Choroid plexus epithelial cell (primary cell): ENCODE data around the gene KCTD10.

Experiments used
- DNase-seq: peaks from one replicate; pipeline ENCODE4 v3.0.0-alpha.2; 2010; ENCODE audit warnings: low read depth
- H3K4me3 ChIP-seq: 2 replicates; pipeline ENCODE4 v1.5.1; 2011; ENCODE audit warnings: low read depth, mild to moderate bottlenecking, control low read depth, low read length, moderate library complexity
- TF ChIP-seq, protein P1 (sequence below): conservative IDR thresholded peaks from 2 replicates; pipeline ENCODE4 v1.5.1; 2011; ENCODE audit warnings: low read depth, mild to moderate bottlenecking, control low read depth, inconsistent platforms, low read length, moderate library complexity

KCTD10 gene

GRCh38 chr12:109504068-109504467 is 27.0 kb upstream of the KCTD10 start:
- H3K4me3 ChIP-seq, result no peak overlapping the region
- TF ChIP-seq, protein P1, sequence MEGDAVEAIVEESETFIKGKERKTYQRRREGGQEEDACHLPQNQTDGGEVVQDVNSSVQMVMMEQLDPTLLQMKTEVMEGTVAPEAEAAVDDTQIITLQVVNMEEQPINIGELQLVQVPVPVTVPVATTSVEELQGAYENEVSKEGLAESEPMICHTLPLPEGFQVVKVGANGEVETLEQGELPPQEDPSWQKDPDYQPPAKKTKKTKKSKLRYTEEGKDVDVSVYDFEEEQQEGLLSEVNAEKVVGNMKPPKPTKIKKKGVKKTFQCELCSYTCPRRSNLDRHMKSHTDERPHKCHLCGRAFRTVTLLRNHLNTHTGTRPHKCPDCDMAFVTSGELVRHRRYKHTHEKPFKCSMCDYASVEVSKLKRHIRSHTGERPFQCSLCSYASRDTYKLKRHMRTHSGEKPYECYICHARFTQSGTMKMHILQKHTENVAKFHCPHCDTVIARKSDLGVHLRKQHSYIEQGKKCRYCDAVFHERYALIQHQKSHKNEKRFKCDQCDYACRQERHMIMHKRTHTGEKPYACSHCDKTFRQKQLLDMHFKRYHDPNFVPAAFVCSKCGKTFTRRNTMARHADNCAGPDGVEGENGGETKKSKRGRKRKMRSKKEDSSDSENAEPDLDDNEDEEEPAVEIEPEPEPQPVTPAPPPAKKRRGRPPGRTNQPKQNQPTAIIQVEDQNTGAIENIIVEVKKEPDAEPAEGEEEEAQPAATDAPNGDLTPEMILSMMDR, result no peak

GRCh38 chr12:109503611-109504010 is 26.5 kb upstream of the KCTD10 start:
- no peak overlapping the region for H3K4me3 ChIP-seq
- TF ChIP-seq, protein P1, result no peak
- DNase-seq, result no peak

More at GRCh38 chr12:109504068-109504467, 27.0 kb upstream of the KCTD10 start:
- no peak for DNase-seq

GRCh38 chr12:109502332-109502731 is 25.2 kb upstream of the KCTD10 start:
- TF ChIP-seq, protein P1, result no peak
- DNase-seq, result no peak
- no peak overlapping the region for H3K4me3 ChIP-seq

DNA sequence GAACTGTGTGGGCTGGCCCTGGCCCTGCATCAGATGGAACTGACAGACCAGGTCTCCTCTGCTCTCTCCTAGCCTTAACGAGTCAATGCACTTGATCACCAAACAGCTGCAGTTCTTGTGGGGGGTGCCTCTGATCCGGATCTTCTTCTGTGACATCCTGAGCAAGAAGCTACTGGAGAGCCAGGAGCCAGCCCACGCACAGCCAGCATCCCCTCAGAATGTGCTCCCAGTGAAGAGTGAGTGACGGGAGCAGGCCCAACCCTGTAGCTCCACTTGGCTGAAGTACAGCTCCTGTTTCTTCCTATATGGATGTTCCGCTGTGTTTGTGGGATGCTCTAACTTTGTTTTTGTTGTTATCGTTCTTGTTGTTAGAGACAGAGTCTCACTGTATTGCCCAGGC is 24.2 kb upstream of the KCTD10 start:
- no peak for DNase-seq
- H3K4me3 ChIP-seq, result no peak overlapping the region
- TF ChIP-seq, protein P1, result no peak

DNA sequence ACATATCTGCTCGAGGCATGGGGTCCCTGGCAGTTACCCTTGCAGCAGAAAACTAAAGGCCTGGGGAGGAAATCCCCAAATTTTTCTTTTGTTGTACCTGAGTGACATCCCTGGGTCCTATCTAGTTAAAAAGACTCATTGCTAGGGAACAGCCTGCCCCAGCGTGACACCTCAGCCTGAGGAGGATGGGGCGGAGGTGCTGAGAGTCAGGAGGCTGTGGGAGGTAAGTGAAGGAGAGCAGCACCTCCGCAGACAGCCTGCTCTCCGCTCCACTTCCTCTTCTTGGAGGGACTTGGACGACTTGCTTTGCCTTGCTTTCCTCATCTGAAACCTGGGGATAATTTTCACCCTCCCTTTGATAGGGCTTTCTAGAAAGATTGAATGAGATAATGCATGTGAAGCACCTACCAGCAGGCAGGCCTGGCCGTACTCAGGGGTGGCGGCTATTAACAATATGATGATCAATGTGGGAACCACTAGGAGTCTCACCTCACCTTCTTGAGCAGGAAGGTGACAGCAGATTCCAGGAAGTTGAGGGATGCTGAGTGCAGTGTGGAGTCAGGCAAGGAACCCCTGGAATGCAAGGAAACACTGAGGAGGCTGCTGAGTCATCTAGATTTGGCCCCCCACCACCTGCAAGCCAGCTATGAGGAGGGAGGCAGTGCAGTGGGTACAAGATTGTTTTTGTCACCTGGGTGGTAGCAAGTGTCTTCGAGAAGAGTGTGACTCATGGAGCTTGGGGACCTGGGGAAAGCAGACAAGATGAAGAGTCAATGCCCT is 23.5 kb upstream of the KCTD10 start:
- TF ChIP-seq, protein P1, result no peak
- DNase-seq, result no peak

DNA sequence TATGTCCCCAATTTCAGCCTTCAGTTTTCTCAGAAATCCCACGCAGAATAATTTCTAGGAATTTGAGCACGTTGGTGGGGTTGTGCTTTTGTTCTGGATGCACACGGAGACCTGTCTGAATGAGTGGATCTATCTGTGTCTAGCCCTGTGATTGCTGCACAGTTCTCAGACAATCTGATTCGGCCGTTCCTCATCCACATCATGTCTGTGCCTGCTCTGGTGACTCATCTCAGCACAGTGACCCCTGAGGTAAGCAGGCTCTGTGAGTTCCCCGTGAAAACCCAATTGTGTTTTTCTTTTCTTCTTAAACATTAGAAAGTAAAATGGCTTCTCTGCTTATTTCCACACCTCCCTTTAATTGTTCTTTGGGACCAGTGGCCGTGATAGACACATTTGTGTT is 20.6 kb upstream of the KCTD10 start:
- TF ChIP-seq, protein P1, result peak; percentile 8
- peak; percentile 93 for DNase-seq

More for the DNA sequence above, 23.5 kb upstream of the KCTD10 start:
- no peak overlapping the region for H3K4me3 ChIP-seq

DNA sequence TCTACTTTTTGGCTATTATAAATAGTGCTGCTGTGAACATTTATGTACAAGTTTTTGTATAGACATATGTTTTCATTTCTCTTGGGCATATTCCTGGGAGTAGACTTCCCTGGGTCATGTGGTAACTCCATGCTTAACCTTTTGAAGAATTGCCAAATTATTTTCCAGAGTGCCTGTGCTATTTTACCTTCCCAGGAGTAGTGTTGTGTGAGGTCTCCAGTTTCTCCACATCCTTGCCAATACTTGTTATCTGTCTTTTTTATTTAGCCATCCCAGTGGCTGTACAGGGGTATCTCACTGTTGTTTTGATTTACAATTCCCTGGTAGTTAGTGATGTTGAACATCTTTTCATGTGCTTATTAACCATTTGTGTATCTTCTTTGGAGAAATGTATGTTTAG is 19.2 kb upstream of the KCTD10 start:
- TF ChIP-seq, protein P1, result no peak
- H3K4me3 ChIP-seq, result no peak overlapping the region
- DNase-seq, result no peak

More for the DNA sequence above, 20.6 kb upstream of the KCTD10 start:
- H3K4me3 ChIP-seq, result no peak overlapping the region
